ENCODE data around the gene RXFP1.

RXFP1 gene

DNA sequence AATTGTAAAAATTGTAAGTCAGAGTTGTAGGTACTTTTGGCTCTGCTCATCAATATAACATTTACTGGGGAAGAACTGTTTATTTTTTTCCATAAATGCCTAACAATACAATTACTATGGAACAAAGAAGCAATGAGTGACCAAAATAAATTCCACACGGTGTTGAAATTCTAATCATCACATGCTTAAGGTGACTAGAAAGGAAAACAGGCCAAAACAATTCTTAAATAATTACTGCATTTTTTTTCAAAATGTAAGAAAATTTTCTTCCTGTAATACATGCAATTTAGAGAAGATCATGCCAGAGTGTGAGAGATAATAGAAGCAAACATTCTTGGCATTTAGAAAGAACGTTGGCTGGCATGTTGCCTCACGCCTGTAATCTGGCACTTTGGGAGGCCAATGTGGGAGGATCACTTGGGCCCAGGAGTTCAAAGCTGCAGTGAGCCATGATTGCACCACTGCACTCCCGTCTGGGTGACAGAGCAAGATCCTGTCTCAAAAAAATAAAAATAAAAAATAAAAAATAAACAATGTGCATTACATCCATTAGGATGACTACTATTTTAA, 127.5 kb downstream of the RXFP1 start:
- no peak overlapping the region for H3K4me3 ChIP-seq (ENCODE audit: low read depth, low read length)
- DNase-seq (ENCODE audit: low read depth), result no peak
- TF ChIP-seq, protein P1, sequence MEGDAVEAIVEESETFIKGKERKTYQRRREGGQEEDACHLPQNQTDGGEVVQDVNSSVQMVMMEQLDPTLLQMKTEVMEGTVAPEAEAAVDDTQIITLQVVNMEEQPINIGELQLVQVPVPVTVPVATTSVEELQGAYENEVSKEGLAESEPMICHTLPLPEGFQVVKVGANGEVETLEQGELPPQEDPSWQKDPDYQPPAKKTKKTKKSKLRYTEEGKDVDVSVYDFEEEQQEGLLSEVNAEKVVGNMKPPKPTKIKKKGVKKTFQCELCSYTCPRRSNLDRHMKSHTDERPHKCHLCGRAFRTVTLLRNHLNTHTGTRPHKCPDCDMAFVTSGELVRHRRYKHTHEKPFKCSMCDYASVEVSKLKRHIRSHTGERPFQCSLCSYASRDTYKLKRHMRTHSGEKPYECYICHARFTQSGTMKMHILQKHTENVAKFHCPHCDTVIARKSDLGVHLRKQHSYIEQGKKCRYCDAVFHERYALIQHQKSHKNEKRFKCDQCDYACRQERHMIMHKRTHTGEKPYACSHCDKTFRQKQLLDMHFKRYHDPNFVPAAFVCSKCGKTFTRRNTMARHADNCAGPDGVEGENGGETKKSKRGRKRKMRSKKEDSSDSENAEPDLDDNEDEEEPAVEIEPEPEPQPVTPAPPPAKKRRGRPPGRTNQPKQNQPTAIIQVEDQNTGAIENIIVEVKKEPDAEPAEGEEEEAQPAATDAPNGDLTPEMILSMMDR (IDR thresholded peaks at IDR 0.05; ENCODE audit: low read depth, low read length), result no peak
- TF ChIP-seq, protein P2, sequence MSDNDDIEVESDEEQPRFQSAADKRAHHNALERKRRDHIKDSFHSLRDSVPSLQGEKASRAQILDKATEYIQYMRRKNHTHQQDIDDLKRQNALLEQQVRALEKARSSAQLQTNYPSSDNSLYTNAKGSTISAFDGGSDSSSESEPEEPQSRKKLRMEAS (IDR thresholded peaks at IDR 0.05; ENCODE audit: low read depth, low read length), result no peak
- no peak for TF ChIP-seq MYC (IDR thresholded peaks at IDR 0.05; ENCODE audit: low read depth, low read length)
- TF ChIP-seq POLR2A (IDR thresholded peaks at IDR 0.05; ENCODE audit: extremely low read depth, insufficient read length), result no peak

DNA sequence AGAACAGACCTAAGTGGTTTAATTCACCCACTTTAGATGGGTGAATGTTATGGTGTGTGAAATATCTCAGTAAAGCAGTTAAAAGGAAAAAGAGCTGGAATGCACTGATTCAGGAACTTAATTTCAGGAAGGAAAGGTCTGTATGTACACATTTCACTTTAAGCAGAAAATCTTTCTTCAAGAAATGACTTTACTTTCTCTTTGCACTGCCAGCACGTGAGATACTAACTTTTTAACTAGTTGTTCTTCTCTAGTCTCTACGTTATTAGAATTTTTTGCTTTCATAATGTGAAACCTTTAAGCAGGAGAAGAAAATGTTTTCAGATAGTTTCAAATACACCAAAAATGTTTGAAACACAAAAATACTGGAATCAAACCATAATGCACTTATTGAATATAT, 131.2 kb downstream of the RXFP1 start:
- no peak overlapping the region for H3K4me3 ChIP-seq (ENCODE audit: low read depth, low read length)
- TF ChIP-seq, protein P1 (IDR thresholded peaks at IDR 0.05; ENCODE audit: low read depth, low read length), result no peak
- TF ChIP-seq MYC (IDR thresholded peaks at IDR 0.05; ENCODE audit: low read depth, low read length), result no peak
- no peak for TF ChIP-seq POLR2A (IDR thresholded peaks at IDR 0.05; ENCODE audit: extremely low read depth, insufficient read length)
- TF ChIP-seq, protein P2 (IDR thresholded peaks at IDR 0.05; ENCODE audit: low read depth, low read length), result no peak
- DNase-seq (ENCODE audit: low read depth), result no peak

DNA sequence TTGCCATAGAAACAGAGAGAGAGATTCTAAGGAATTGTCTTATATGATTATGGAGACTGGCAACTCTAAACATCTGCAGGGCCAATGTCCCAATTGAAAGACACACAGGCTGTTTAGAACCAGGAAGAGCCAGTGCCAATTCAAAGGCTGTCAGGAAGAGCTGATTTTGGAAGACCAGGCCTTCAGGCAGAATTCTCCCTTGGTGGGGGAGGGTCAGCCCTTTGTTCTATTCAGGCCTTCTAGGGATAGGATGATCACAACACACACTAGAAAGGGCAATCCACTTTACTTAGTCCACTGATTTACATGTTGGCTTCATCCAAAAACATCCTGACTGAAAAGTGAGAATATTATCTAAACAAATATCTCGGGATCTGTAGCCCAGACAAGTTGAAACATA, 134.8 kb downstream of the RXFP1 start:
- TF ChIP-seq, protein P1 (IDR thresholded peaks at IDR 0.05; ENCODE audit: low read depth, low read length), result no peak
- TF ChIP-seq, protein P2 (IDR thresholded peaks at IDR 0.05; ENCODE audit: low read depth, low read length), result no peak
- no peak for TF ChIP-seq MYC (IDR thresholded peaks at IDR 0.05; ENCODE audit: low read depth, low read length)
- TF ChIP-seq POLR2A (IDR thresholded peaks at IDR 0.05; ENCODE audit: extremely low read depth, insufficient read length), result no peak
- no peak overlapping the region for H3K4me3 ChIP-seq (ENCODE audit: low read depth, low read length)
- no peak for DNase-seq (ENCODE audit: low read depth)

DNA sequence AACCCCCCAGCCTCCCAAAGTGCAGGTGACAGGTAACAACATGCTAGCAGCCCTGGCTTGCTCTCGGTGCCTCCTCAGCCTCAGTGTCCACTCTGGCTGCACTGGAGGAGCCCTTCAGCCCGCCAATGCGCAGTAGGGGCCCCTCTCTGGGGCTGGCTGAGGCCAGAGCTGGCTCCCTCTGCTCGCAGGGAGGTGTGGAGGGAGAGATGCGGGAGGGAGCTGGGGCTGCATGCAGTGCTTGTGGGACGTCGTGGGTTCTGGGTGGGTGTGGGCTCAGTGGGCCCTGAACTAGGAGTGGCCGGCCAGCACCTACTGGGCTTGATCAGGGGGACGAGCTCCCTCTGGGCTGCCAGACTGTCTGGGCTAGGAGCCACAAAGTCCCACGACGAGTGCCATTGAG, 135.6 kb downstream of the RXFP1 start:
- no peak overlapping the region for H3K4me3 ChIP-seq (ENCODE audit: low read depth, low read length)
- TF ChIP-seq, protein P2 (IDR thresholded peaks at IDR 0.05; ENCODE audit: low read depth, low read length), result no peak
- no peak for TF ChIP-seq POLR2A (IDR thresholded peaks at IDR 0.05; ENCODE audit: extremely low read depth, insufficient read length)
- no peak for TF ChIP-seq MYC (IDR thresholded peaks at IDR 0.05; ENCODE audit: low read depth, low read length)
- TF ChIP-seq, protein P1 (IDR thresholded peaks at IDR 0.05; ENCODE audit: low read depth, low read length), result no peak
- no peak for DNase-seq (ENCODE audit: low read depth)

DNA sequence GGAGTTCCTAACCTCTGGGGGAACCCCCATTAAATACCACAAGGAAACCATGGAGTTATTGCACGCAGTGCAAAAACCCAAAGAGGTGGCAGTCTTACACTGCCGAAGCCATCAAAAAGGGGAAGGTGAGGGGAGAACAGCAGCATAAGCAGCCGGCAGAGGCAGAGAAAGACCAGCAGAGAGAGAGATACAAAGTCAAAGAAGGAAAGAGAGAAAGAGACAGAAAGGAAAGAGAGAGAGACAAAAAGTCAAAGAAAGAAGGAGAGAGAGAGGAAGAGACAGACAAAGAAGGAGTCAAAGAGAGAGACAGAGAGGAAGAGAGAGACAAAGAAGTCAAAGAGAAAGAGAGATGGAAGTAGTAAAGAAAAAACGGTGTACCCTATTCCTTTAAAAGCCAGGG, 141.6 kb downstream of the RXFP1 start:
- DNase-seq (ENCODE audit: low read depth), result peak; percentile 71
- peak overlapping the region; percentile 21 for H3K4me3 ChIP-seq (ENCODE audit: low read depth, low read length)

DNA sequence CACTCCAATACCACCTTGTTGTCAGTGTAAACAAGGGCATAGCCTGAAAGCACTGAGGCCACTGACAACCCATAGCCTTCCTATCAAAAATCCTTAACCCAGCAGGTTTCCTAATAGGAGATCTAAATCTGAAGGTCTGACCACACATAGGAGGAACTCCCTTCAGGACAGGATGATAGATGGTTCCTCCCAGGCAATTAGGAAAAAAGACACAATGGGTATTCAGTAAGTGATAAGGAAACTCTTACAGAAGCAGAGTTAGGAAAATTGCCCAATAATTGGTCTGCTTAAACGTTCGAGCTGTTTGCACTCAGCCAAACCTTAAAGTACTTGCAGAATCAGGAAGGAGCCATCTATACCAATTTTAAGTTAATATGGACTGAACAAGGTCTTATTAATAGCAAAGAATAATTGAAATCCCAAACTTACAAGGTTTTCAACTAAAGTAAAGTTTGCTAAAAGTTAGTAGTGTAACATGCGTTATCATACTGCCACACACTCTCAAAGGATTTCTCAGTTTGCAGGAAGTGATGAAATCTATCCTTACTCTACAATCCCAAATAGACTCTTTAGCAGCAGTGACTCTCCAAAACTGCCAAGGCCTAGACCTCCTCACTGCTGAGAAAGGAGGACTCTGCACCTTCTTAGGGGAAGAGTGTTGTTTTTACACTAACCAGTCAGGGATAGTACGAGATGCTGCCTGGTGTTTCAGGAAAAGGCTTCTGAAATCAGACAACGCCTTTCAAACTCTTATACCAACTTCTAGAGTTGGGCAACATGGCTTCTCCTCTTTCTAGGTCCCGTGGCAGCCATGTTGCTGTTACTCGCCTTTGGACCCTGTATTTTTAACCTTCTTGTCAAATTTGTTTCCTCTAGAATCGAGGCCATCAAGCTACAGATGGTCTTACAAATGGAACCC, 142.3 kb downstream of the RXFP1 start:
- H3K4me3 ChIP-seq (ENCODE audit: low read depth, low read length), result peak overlapping the region; percentile 21
- peak; percentile 83 for DNase-seq (ENCODE audit: low read depth)

Data from NB4 (cell line).